Posterior vena cava (tissue), 2 donors: Measurements from ENCODE around the gene SLFNL1. TPM values are rescaled to one million over a fixed set of nuclear protein-coding genes. Genes with fewer than 3 reads are reported as not detected.

Source experiments
- DNase-seq: peaks from one replicate; pipeline ENCODE4 v3.0.0-alpha.2; 2020; ENCODE audit warnings: low spot score
- intact Hi-C, 2 donors: fragments of 100-400 bp; cut with DNase I; formaldehyde crosslinking; loops; one replicate each; pipeline versions ENCODE4 v1.14.1 to v1.14.2; 2022 to 2023
- total RNA-seq, 2 donors: library from RNA; stranded (reverse); fragmentation: NEBNext Ultra II Directional; extraction: Animal tissue kit (Norgen Biotek cat#: 25700); gene quantifications; one replicate each; pipeline ENCODE4 v1.2.1, GENCODE V29; 2021
- donor health status: DM: yes; HTN: yes; CAD: no.
- donor health status: DM: yes; HTN: yes; CAD: no.

Gene SLFNL1
- total RNA-seq, 2 donors from 2014 or later = 0.14 to 0.38 TPM

GRCh38 chr1:40976952-40977690, 44.4 kb downstream of the SLFNL1 start:
- intact Hi-C loops = no loop called here
- DNase-seq = no peak

GRCh38 chr1:40974945-40975344, 46.6 kb downstream of the SLFNL1 start:
- DNase-seq = no peak
- intact Hi-C loops = no loop called here

- intact Hi-C loops = no loop called here
Measured at GRCh38 chr1:40973912-40974311, 47.6 kb downstream of the SLFNL1 start.

GRCh38 chr1:40971966-40972365, 49.6 kb downstream of the SLFNL1 start:
- intact Hi-C loops = no loop called here
- DNase-seq = no peak

More at GRCh38 chr1:40973912-40974311, 47.6 kb downstream of the SLFNL1 start:
- DNase-seq = no peak

- DNase-seq = no peak
- intact Hi-C loops = no loop called here
Measured at GRCh38 chr1:40969445-40969844, 52.1 kb downstream of the SLFNL1 start.

- no peak for DNase-seq
- intact Hi-C loops = no loop called here
Measured at GRCh38 chr1:40966417-40966816, 55.1 kb downstream of the SLFNL1 start.

Other genes with a start within 250 kb of the SLFNL1 start
- 10 to 100 TPM; 10.3 to 11.4 TPM for gene KCNQ4, start 237.9 kb downstream of the SLFNL1 start, total RNA-seq
- gene CITED4, start 159.4 kb downstream of the SLFNL1 start, total RNA-seq = 1 to 10 TPM; 8.3 to 9.5 TPM
- 10 to 100 TPM; 37.7 to 39.1 TPM for gene CTPS1, start 42.0 kb downstream of the SLFNL1 start, total RNA-seq
- gene SCMH1, start 220.6 kb upstream of the SLFNL1 start, total RNA-seq = 10 to 100 TPM; 37.6 to 41.3 TPM